GM12801 (cell line): ENCODE results near the gene NAALAD2.

Experiments used
- TF ChIP-seq, protein P1 (sequence below): IDR thresholded peaks from one replicate; pipeline ENCODE4 v1.5.1; 2011; ENCODE audit warnings: control low read depth; ENCODE audit not compliant: insufficient read length; ENCODE audit errors: extremely low read depth

NAALAD2 gene

DNA sequence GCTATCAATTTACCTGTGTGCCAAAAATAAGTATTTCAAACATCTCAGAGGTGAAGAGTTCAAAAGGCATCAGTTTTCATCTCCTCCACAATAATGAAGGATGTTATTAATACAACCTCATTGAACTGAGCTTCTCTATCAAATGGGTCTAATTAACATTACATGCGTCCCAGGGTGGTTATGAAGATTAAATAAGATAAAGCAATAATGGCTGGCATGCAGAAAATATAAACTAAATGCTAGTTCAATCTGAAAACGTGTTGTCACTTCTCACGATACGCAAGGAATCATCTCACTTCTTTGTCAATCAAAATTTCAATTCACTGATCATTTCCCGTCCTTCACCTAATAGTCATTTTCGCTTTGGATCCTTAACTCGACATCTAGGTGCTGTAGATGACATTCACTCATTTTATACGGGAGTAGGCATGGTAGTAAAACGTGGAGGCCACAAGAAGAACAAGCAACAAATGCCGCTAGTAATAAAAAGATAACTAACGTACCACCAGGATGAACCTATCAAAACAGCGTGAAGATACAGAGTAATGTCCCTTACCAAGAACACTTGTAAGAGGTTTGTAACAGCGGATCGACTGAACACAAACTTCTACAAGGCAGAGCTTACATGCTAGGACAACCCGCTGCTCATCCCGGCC lies 87.5 kb downstream of the NAALAD2 start:
- TF ChIP-seq, protein P1, sequence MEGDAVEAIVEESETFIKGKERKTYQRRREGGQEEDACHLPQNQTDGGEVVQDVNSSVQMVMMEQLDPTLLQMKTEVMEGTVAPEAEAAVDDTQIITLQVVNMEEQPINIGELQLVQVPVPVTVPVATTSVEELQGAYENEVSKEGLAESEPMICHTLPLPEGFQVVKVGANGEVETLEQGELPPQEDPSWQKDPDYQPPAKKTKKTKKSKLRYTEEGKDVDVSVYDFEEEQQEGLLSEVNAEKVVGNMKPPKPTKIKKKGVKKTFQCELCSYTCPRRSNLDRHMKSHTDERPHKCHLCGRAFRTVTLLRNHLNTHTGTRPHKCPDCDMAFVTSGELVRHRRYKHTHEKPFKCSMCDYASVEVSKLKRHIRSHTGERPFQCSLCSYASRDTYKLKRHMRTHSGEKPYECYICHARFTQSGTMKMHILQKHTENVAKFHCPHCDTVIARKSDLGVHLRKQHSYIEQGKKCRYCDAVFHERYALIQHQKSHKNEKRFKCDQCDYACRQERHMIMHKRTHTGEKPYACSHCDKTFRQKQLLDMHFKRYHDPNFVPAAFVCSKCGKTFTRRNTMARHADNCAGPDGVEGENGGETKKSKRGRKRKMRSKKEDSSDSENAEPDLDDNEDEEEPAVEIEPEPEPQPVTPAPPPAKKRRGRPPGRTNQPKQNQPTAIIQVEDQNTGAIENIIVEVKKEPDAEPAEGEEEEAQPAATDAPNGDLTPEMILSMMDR, result no peak

DNA sequence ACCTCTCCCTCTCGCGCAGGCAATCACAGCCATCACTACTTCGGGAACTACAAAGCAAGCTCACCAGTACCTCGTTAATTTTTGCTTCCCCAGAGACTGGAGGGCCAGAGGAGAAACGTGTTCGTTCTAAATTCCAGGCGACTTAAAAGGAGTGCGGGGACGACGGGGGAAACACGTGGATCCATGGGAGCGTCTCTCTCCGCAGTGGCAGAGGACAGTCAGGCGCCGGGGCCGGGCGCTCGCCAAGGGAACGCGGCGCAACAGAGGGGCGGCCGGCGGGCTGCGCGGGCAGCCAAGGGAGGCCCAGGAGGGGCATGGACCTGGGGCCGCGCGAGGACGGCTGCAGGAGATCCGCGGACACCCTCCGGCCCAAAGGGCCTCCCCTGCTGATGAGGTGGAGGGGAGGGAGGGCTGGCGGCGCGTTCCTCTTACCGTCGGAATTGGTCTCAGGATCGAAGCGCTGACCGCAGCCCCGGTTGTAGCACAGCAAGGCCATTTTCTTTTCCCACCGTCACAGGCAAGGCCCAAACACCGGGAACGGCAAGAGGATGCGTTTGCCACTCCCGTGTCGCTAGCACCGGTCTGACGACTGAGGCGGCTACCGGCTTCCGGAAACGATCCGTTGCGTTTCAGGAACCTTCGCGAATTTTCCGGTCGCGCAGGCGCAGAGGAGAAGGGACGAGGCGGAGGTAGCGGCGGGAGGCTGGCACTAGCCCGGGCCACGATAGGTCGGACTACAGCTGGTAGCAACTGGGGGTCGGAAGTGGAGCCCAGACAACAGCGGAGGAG lies 88.2 kb downstream of the NAALAD2 start, which contains the start of gene CHORDC1:
Gene CHORDC1, minus strand, starts transcription at position 591 of the 789 bp plus-strand sequence. Its CDS starts 95 bp downstream, at position 496.
- TF ChIP-seq, protein P1, result no peak

DNA sequence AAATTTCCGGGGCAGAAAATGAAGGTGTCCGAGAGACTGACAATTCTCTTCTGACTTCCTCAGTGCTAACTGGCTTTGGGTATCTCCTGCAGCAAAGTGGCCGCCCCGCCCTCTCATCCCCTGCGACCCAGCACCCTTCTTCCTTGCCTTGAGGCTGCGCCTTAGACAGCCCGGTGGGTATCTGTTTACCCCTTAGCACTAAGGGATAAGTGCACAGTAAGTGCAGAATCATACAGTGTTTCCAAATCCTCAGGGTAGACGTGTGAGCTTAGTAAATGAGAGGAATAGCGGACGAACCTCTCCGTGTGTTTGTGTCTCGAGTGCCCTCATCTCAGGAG lies 88.8 kb downstream of the NAALAD2 start:
- TF ChIP-seq, protein P1, result no peak

DNA sequence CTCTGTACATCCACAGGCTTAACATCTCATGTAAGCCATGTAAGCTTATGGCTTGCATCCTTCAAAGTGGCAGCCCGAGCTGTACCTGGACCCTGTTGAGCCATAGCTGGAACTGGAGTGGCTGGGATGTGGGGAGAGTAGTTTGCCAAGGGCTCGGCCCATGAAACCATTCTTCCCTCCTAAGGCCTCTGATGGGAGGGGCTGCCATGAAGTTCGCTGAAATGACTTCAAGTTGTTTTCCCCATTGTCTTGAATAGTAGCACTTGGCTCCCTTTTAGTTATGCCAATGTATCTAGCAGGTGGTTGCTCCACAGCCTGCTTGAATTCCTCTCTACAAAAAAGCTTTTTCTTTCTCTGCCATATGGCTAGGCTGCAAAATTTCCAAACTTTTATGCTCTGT lies 93.6 kb downstream of the NAALAD2 start:
- TF ChIP-seq, protein P1, result no peak

DNA sequence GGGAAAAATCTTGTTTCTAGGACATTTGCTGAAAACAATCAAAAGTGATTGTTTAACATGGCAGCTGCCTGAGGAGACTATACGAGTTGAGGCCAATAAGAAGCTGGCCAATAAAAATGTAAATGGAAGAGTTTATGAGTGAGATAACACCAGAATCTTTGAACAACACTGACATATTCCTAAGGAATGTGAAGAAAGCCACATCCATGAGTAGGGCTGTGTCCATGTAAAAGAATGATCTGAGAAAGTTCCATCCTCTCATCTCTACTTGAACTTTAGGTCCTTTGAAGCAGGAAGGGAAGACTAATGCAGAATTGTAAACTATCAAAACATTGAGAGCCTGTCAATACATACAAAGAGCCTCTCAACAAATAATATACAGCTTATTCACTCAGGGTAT lies 95.3 kb downstream of the NAALAD2 start:
- TF ChIP-seq, protein P1, result no peak

DNA sequence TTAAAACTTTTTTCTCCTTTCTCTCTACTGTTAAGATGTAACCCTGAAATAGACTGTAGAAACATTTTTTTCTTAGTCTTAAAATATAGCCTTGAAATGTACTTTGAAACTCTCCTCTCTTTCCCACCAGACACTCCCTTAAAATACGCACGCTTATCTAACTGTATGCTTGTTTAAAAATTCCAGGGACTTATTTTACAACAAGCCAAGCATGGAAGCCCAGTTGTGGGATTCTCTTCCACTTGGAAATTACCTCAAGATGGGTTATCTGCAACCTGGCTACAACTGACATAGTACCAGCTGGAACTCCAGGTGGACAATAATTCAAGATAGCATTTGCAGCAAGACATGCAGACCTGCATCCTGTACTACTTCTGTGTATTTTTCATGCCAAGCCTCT lies 100.5 kb downstream of the NAALAD2 start:
- TF ChIP-seq, protein P1, result no peak

DNA sequence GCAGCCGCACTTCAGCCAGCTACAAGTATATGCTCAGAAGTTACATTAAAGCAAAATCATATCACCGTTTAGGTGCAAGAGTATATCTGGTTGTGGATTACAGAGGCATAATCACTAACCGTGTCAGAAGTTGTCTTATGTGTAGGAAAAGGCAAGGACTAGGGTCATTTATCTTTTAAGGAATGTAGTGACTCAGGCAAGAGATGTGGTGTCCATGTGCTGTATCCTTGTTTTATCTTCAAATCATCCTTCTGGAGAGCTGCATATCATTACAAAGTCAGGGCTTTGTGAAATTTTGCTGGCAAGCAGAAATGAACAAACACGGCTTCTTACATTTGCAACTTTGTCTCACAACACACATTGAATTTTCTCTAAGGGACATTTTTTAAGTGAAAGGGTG lies 101.1 kb downstream of the NAALAD2 start:
- TF ChIP-seq, protein P1, result no peak
